ENCODE results near the gene PAIP2B.
"Not testable (repeated sequence)": the region's sequence is repeated elsewhere in the genome, so short reads cannot be mapped to it uniquely, and the experiment has no call there.

The PAIP2B gene

DNA sequence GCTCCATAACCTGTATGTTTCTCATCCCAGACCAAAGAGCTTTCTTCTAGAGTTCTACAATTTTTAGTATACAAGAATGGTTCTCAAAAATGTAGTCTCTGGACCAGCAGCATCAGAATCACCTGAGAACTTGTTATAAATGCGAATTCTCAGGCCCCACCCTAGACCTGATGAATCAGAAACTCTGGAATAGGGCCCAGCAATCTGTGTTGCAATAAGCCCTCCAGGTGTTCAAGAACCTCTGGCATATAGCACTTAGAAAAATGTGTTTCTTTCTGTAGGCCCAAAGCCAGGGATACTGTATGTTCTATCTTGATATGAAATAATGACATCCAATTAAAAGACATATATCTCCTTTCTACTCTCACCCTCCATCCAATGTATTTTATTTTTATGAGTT, 10.4 kb downstream of the PAIP2B start:
- DNase-seq (ENCODE audit: low spot score): no peak

- DNase-seq (ENCODE audit: low spot score): no peak
These were observed 11.5 kb downstream of the PAIP2B start for GRCh38 chr2:71215447-71215846.

- no peak for DNase-seq (ENCODE audit: low spot score)
These were observed 14.6 kb downstream of the PAIP2B start for GRCh38 chr2:71212336-71212735.

- no peak for DNase-seq (ENCODE audit: low spot score)
These were observed 16.6 kb downstream of the PAIP2B start for GRCh38 chr2:71210292-71210691.

DNA sequence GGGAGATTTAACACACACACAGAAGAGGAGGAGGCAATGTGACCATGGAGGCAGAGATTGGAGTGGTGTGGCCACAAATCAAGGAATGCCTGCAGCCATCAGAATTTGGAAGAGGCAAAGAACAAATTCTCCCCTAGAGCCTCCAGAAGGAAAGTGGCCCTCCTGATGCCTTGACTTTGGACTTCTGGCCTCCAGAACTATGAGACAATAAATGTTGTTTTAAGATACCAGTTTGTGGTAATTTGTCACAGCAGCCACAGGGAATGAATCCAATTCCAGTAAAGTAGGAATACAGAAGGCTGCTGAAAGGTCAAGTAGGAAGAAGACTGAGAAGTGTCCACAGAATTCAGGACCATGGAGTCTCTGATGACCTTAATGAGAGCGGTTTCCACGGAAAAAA, 18.1 kb downstream of the PAIP2B start:
- DNase-seq (ENCODE audit: low spot score): no peak

GRCh38 chr2:71207601-71208000, 19.3 kb downstream of the PAIP2B start:
- no peak for DNase-seq (ENCODE audit: low spot score)

DNA sequence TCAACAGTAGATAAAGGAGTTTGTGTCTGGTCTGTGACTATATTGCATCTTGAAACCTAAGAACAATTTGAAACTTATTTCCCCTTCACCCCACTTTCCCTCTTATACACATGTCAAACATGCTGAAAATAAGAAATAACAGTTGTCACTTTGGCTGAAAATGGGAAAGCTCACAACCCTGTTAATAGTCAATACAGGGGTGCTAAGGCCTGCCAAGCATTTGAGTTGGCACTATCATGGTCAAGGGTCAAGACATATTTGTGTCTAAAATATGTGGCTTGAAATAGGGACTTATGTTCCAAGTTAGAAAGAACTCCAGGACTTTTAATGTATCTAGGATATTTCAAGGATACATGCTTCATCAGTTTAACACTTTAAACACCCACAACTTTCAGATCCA, 20.6 kb downstream of the PAIP2B start:
- DNase-seq (ENCODE audit: low spot score): no peak

DNA sequence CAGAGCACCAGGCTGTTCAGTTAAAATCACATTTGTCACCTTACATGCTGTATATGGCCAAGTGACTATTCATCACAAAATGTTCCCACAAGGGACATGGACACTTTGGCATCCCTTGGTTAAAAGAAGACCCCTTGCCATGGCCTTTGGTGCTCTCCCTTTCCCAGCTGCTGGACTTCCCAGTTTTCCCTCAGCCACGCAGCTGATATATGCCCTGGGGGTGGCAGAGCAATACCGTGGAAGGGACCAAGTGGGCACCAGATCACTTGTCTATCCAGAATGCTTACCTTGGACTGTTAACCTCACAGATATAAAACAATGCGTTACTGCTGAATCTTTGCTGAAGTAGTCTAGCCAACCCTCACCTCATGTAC, 35.3 kb downstream of the PAIP2B start:
- no peak for DNase-seq (ENCODE audit: low spot score)

GRCh38 chr2:71190656-71191569, 36.0 kb downstream of the PAIP2B start:
- DNase-seq (ENCODE audit: low spot score): peak; percentile 48

DNA sequence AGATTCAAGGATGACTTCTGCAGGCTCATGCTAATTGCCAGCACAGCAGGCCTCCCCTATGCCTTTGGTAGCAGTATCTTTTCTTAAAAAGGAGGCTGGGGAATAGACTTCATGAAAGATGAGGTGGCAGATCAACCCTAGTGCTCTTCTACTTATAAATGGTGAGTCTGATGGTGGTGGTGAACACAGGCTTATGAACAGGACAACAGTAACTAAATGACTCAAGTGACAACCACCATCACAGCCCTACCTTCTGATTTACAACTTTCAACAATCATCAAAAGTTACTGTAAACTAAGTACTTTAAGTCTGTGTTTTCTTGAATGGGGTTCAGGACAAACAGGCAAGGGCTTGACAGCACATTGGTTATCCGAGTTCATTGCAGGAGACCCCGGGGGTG, 39.3 kb downstream of the PAIP2B start:
- no peak for DNase-seq (ENCODE audit: low spot score)

GRCh38 chr2:71186973-71187372, 39.9 kb downstream of the PAIP2B start:
- no peak for DNase-seq (ENCODE audit: low spot score)

GRCh38 chr2:71183306-71184115, 43.4 kb downstream of the PAIP2B start:
- DNase-seq (ENCODE audit: low spot score): not testable (repeated sequence)

GRCh38 chr2:71181316-71181715, 45.6 kb downstream of the PAIP2B start:
- no peak for DNase-seq (ENCODE audit: low spot score)

- not testable (repeated sequence) for DNase-seq (ENCODE audit: low spot score)
These were observed 48.1 kb downstream of the PAIP2B start for GRCh38 chr2:71178836-71179235.

- DNase-seq (ENCODE audit: low spot score): no peak
These were observed 52.7 kb downstream of the PAIP2B start for GRCh38 chr2:71174207-71174606.

- no peak for DNase-seq (ENCODE audit: low spot score)
These were observed 53.8 kb downstream of the PAIP2B start for GRCh38 chr2:71173096-71173495.

- no peak for DNase-seq (ENCODE audit: low spot score)
These were observed 60.1 kb downstream of the PAIP2B start for GRCh38 chr2:71166812-71167211.

DNA sequence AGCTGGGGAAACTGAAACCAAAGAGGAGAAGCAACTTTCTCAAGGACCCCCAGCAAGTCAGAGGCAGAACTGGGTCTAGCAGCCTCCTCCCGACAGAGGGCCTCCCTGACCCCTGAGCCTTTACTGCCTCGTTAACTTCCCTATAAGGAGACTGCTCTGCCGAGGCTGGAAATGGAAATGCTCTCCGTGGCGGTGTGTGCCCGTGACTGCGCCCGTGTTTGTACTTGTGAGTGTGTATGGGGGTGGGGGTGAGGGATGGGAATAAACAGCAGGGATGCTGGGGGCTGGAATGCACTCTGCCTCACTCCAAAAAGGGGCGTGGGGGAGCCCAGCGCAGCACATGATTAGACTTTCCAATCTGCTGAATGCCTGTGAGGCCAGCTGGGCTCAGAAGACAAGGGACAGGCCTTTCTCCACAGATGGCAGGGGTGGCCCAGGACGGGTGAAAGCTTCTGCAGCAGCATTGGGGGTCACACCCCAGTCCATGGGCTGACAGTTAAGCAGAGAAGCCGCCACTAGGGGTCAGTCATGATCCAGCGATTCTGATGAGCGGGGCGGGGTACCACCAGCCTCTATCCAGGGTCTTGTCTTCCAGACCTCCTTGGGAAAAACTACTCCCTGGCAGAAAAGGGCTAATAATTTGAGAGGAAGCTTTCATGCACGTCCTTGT, 69.6 kb downstream of the PAIP2B start:
- peak; percentile 44 for DNase-seq (ENCODE audit: low spot score)

DNA sequence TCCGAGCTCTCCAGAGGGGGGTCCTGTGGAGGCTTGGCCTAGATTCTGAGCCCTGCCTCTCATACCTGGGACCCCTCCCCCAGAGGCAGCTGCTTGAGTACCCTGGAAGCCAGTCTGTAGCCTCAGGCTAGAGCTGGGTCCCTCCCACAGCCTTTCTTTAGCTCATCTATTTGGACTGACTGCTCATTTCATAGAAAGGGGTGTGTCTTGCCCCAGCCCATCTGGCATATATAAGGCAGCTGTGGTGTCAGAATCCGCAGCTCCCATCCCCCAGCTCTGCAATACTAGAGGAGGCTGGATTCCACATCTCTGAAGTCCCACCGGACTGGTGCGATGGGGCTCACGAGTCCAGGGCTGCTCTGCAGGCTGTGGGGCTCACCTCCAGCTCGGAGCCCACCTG, 70.3 kb downstream of the PAIP2B start:
- DNase-seq (ENCODE audit: low spot score): no peak

DNA sequence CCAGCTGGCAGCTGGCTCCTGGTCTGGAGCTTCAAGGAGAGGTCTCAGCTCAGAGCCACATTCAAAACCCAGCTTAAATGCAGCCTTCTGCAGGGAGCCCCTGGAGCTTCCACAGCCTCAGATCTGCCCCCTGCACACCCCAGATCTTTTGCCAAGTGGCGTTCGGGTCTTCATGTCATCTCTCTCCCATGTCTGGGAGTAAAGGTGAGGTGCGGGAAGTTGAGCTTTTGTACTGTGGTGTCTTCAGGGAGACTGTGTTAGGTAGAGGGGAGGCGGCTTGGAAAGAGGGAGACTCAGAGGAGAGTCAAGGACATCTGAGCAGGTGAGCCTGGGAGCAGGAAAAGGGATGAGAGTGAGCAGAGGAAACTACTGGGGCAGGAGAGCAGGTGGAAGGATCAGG, 71.1 kb downstream of the PAIP2B start:
- no peak for DNase-seq (ENCODE audit: low spot score)

DNA sequence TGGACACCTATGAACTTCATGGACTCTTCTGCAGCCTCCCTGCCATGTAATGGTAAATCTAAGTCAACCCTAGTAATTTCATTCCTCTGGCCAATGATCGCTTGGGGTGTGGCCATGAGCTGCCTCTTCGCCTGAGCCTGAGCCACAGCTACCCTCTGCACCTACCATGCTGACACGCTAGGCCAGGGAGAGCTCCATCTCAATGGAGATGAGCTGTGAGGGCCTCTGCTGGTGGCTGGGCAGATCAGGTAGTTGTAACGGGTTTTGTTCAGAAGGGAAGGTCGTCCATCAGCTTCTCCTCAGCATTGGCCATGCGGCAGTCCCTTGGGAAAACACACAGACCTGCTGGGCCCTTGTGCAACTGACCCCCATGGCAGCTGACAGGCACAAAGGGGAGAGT, 72.1 kb downstream of the PAIP2B start:
- no peak for DNase-seq (ENCODE audit: low spot score)

DNA sequence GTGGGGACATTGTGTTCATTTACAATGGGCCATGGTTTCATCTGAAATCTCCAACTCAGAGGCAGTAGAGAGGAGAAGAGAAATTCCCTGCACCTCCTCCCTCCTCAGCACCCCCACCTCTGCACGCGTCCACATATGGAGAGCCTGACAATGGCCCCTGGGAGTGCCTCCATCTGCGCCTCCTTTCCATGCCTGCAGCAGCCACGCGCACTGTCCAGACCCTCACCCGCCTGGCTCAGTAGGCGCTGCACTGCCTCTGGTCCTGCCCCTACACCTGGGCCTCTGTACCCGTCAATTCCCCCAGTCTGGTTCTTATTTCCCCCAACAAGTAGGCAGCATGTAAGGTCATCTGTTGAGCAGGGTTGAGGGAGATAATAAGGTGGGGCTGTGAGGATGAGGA, 72.6 kb downstream of the PAIP2B start:
- no peak for DNase-seq (ENCODE audit: low spot score)

Data from AG08395 (cell line).